MM.1S (cell line): ENCODE results near the gene EPHA5.

Source experiments
- EZH2 ChIP-seq: fragments of 300-600 bp; sonication (generic); optimal IDR thresholded peaks from 2 replicates; pipeline ENCODE3; 2017; ENCODE audit warnings: low read depth, mild to moderate bottlenecking, antibody characterized with exemption, low read length, mixed read lengths
- EZH2phosphoT487 ChIP-seq: fragments of 300-600 bp; sonication (generic); IDR thresholded peaks from 2 replicates; pipeline ENCODE4 v1.6.1; 2018; ENCODE audit warnings: antibody characterized with exemption, low read length
- TF ChIP-seq, protein P1 (sequence below): fragments of 300-600 bp; sonication (generic); IDR thresholded peaks from 2 replicates; pipeline ENCODE4 v1.5.1; 2016; ENCODE audit warnings: antibody characterized with exemption, low read length, mixed read lengths

DNA sequence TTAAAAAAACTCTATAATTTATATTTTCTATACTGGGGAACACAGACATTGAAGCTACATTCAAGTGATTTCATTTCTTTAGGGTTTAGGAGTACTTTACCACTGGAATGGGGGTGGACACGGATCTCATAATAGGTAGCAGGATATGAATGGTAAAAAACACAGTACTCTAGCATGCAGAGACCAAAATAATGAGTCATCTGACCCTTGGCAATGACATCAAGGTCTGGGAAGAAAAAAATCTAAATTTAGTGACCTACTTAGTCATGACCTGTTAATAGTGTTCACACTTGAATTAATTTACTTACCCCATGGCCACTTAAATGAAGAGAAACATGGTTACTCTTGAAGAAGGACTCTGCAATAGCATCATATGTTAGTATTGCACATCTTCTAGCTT, 187.9 kb downstream of the EPHA5 start:
- TF ChIP-seq, protein P1, sequence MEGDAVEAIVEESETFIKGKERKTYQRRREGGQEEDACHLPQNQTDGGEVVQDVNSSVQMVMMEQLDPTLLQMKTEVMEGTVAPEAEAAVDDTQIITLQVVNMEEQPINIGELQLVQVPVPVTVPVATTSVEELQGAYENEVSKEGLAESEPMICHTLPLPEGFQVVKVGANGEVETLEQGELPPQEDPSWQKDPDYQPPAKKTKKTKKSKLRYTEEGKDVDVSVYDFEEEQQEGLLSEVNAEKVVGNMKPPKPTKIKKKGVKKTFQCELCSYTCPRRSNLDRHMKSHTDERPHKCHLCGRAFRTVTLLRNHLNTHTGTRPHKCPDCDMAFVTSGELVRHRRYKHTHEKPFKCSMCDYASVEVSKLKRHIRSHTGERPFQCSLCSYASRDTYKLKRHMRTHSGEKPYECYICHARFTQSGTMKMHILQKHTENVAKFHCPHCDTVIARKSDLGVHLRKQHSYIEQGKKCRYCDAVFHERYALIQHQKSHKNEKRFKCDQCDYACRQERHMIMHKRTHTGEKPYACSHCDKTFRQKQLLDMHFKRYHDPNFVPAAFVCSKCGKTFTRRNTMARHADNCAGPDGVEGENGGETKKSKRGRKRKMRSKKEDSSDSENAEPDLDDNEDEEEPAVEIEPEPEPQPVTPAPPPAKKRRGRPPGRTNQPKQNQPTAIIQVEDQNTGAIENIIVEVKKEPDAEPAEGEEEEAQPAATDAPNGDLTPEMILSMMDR = no peak
- TF ChIP-seq EZH2phosphoT487 = no peak
- no peak for TF ChIP-seq EZH2
